K562 (cell line): ENCODE results near the gene SLC25A51.

ENCODE experiments used
- E2F1 ChIP-seq: sonication (generic); formaldehyde crosslinking; IDR thresholded peaks from 2 replicates; pipeline ENCODE4 v1.8.1; 2023; ENCODE audit warnings: mild to moderate bottlenecking, missing genetic modification reagents, moderate library complexity
- JUND ChIP-seq, 2 experiments: IDR thresholded peaks; 2 replicates in 1 of 2; 3 replicates in 1 of 2; pipeline ENCODE4 v1.6.1; 2011; ENCODE audit warnings: borderline replicate concordance in 2 of 2, low read depth in 2 of 2, low read length in 2 of 2, improper control_type of control experiment in 1 of 2, missing biosample characterization in 1 of 2, missing genetic modification characterization in 1 of 2, missing genetic modification reagents in 1 of 2
- POLR2A ChIP-seq: fragments of 450-650 bp; conservative IDR thresholded peaks from 2 replicates; pipeline ENCODE4 v1.6.1; 2016
- PRMT5 ChIP-seq: sonication (generic); formaldehyde crosslinking; IDR thresholded peaks from 2 replicates; pipeline ENCODE4 v1.5.0; 2020; ENCODE audit warnings: missing genetic modification reagents
- RBM22 ChIP-seq: fragments of 200-400 bp; formaldehyde crosslinking; IDR thresholded peaks from 2 replicates; pipeline ENCODE4 v1.6.1; 2018; ENCODE audit warnings: low read length, low read depth; ENCODE audit not compliant: poor library complexity, severe bottlenecking
- ZFX ChIP-seq: sonication (generic); formaldehyde crosslinking; IDR thresholded peaks from 2 replicates; pipeline ENCODE4 v1.8.0; 2022; ENCODE audit warnings: mild to moderate bottlenecking, missing genetic modification reagents, moderate library complexity
- TF ChIP-seq, protein P1 (sequence below): fragments of 150-350 bp; conservative IDR thresholded peaks from 2 replicates; pipeline ENCODE4 v1.6.1; 2014; ENCODE audit warnings: low read length

- no peak for TF ChIP-seq E2F1 (CRISPR knock-in tag)
- TF ChIP-seq PRMT5 (CRISPR knock-in tag): no peak
- TF ChIP-seq ZFX (CRISPR knock-in tag): no peak
- TF ChIP-seq POLR2A: no peak
- no peak for TF ChIP-seq JUND (IDR thresholded peaks at IDR 0.05; ENCODE audit: borderline replicate concordance, low read depth, low read length)
- TF ChIP-seq JUND (tag; IDR thresholded peaks at IDR 0.05; ENCODE audit: borderline replicate concordance, low read depth, low read length): no peak
- TF ChIP-seq, protein P1, sequence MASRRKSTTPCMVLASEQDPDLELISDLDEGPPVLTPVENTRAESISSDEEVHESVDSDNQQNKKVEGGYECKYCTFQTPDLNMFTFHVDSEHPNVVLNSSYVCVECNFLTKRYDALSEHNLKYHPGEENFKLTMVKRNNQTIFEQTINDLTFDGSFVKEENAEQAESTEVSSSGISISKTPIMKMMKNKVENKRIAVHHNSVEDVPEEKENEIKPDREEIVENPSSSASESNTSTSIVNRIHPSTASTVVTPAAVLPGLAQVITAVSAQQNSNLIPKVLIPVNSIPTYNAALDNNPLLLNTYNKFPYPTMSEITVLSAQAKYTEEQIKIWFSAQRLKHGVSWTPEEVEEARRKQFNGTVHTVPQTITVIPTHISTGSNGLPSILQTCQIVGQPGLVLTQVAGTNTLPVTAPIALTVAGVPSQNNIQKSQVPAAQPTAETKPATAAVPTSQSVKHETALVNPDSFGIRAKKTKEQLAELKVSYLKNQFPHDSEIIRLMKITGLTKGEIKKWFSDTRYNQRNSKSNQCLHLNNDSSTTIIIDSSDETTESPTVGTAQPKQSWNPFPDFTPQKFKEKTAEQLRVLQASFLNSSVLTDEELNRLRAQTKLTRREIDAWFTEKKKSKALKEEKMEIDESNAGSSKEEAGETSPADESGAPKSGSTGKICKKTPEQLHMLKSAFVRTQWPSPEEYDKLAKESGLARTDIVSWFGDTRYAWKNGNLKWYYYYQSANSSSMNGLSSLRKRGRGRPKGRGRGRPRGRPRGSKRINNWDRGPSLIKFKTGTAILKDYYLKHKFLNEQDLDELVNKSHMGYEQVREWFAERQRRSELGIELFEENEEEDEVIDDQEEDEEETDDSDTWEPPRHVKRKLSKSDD: no peak
- no peak for TF ChIP-seq RBM22
These were observed 42.1 kb upstream of the SLC25A51 start for GRCh38 chr9:37946041-37946440.
